NB4 (cell line): Measurements from ENCODE around the gene DGAT2L6.
A peak's percentile ranks its signal among the peaks of the same experiment; 100 is the strongest.

Source experiments
- DNase-seq: peaks from one replicate; pipeline ENCODE4 v3.0.0; 2010; ENCODE audit warnings: low read depth
- H3K4me3 ChIP-seq: one replicate; pipeline ENCODE4 v1.5.1; 2011; ENCODE audit warnings: mild to moderate bottlenecking, low read depth, low read length, moderate library complexity
- CTCF ChIP-seq: IDR thresholded peaks from one replicate; pipeline ENCODE4 v1.5.1; 2012; ENCODE audit warnings: low read depth, low read length
- MYC ChIP-seq: IDR thresholded peaks from 2 replicates; pipeline ENCODE4 v1.6.1; 2011; ENCODE audit warnings: low read depth, low read length
- POLR2A ChIP-seq: IDR thresholded peaks from 2 replicates; pipeline ENCODE4 v1.6.1; 2011; ENCODE audit warnings: mild to moderate bottlenecking; ENCODE audit not compliant: insufficient read length; ENCODE audit errors: extremely low read depth
- TF ChIP-seq, protein P1 (sequence below): IDR thresholded peaks from 2 replicates; pipeline ENCODE4 v1.6.1; 2011; ENCODE audit warnings: low read depth, low read length

Gene DGAT2L6

DNA sequence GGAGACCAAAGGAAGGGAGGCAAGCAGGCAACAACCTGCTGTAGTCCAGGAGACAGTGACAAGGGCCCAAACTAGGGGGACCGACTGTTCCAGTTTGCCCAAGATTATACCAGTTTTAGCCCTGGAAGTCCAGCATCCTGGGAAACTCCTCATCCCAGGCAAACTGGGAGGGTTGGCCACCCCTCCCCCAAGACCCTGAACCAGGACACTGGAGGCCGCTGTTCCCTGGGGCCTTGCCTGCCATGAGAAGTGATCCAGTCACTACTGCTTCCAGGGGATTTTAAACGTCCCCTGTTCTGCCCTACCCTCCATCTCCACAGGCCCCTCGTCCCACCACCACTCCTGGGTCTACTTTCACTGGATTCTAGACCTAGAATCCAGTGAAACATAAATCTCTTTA is 4.3 kb upstream of the DGAT2L6 start:
- no peak for DNase-seq
- no peak overlapping the region for H3K4me3 ChIP-seq
- no peak for TF ChIP-seq CTCF
- no peak for TF ChIP-seq MYC
- TF ChIP-seq POLR2A, result no peak
- TF ChIP-seq, protein P1, sequence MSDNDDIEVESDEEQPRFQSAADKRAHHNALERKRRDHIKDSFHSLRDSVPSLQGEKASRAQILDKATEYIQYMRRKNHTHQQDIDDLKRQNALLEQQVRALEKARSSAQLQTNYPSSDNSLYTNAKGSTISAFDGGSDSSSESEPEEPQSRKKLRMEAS, result no peak

DNA sequence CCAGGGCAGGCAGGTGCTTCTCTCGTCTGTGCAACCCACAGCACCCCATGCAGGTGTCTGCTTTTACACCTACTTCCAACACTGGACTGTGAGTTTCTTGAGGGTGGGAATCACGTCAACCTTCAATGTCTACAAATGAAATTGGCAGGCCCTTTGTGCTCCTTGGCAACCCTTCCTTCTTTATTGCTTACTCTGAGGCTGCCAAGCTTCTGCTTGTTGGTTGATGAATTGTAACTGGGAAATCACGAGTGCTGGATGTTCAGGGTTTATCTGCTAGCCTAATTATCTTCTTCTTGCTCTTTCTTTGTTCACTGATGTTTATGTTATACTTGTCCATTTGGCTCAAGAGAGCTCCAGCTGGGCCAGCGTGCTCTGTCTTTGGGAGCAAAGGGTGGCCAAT is 2.5 kb upstream of the DGAT2L6 start:
- DNase-seq, result no peak
- no peak overlapping the region for H3K4me3 ChIP-seq
- TF ChIP-seq CTCF, result no peak
- TF ChIP-seq MYC, result no peak

DNA sequence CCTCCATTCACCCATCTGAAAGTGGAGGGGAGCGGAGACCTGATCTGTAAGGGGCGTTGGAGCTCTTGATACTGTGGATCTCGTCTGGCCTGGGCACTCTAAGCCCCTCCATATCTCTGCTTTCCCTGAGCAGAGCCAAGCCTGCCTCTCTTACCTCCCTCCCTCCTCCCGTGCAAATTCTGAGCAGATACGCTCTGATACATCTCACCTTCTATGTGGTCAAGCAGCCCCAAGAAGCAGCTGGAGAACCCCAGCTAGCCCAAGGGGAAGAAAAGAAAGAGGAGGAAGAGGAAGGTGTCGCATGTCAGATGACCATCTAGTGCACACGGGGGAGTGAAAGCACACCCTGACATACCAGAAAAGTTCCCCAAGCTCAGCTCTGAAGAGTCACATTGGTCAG is 1.9 kb upstream of the DGAT2L6 start:
- TF ChIP-seq, protein P1, result no peak
- no peak for TF ChIP-seq CTCF
- no peak for TF ChIP-seq POLR2A

DNA sequence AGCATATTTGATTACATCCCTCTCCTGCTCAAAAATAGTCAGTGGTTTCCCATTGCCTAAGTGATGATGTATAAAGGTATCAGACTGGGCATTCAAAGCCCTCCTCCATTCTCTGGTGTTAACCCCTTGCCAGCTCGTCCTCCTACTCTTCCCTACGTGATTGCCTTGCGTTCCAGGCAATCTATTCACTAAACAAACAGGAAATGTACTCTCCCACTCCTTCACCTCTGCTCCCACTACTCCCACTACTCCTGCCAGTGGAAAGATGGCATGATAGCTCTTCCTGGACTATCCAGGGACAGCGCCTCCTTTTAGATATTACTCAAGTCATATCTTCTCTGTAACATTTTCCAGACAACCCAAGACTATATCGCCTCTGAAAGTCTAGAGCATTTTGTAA is 5.8 kb downstream of the DGAT2L6 start:
- DNase-seq, result no peak
- no peak for TF ChIP-seq CTCF
- TF ChIP-seq, protein P1, result no peak
- H3K4me3 ChIP-seq, result no peak overlapping the region

More for the DNA sequence above, 1.9 kb upstream of the DGAT2L6 start:
- peak; percentile 43 for DNase-seq
- H3K4me3 ChIP-seq, result no peak overlapping the region

- DNase-seq, result no peak
- no peak overlapping the region for H3K4me3 ChIP-seq
- TF ChIP-seq, protein P1, result no peak
- TF ChIP-seq CTCF (no peak), MYC (no peak), POLR2A (no peak)
Observed at GRCh38 chrX:70190225-70190624, 12.9 kb downstream of the DGAT2L6 start.

DNA sequence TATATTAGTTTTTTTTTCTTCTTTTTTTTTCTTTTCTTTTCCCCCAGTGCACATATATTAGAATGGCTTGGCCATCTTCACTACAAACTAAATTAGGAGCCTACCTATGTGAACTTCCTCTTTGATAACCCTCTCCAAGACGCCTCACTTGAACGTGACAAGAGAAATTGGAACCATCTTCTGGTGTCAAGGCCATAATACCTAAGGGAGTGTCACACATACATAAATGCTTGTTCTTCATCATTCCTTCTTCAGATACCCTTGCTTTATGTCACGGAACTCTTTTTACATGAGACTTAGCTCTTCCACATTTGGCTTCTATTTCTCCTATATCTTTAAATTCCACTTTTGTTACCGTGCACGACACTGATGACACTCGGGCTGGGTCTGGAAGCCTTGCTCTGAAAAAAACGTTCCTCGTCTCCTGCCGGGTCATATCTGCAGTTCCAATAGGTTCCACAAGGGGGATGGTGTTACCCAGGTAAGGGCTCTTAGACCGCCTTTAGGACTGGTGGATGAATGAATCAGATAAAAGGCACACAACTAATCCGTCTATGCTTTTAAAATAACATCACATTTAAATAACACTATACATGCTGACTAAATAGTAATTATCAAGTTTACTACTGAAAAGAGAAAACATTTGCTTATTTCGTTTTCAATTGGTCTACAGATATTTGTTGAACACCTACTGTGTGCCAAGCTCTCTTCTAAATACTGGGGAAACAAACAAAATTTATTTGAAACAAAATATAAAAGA is 19.9 kb downstream of the DGAT2L6 start:
- peak; percentile 64 for DNase-seq
- TF ChIP-seq, protein P1, result no peak
- TF ChIP-seq CTCF, result peak; percentile 58
- H3K4me3 ChIP-seq, result no peak overlapping the region
